Urothelium cell line (cell line): ENCODE measurements around the gene DBNDD2.

Experiments
- DNase-seq: peaks from one replicate; pipeline ENCODE4 v3.0.0; 2011; ENCODE audit warnings: low spot score, mixed read lengths
- FAIRE-seq: peaks from 2 replicates; lab custom pipeline; 2011; peaks lifted over from hg19 to GRCh38; lab: Jason Lieb, UNC

The DBNDD2 gene

DNA sequence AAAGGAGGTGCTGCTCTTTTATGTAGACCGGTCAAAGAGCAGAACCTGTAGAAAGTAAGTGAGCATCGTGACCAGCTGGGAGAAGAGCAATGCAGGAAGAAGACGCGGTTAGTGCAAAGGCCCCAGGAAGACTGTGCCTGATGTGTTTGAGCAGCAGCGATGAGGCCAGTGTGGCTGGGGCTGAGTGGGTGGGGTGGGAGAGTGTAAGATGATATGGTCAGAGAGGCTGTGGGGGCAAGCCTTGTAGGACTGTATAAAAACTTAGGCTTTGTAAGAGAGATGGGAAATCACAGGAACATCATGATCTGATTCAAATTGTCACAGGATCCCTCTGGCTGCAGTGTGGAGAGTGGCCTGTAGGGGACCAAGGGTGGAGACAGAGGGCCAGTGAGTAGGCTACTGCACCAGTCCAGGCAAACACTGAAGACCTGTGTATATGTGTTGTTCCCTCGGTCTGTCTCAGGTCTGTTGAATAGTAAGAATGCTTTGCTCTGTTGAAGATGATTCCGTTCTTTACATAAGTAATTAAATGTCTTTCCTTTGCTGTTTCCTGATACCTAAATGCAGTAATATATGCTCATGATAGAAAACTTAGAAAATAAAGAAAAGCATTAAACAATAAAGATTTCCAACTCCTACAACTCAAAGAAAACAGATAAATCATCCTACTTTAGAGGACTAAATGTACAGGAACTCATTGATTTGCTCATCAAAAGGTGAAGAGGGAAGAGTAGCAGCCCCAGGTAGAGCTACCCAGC, 37.9 kb downstream of the DBNDD2 start:
- DNase-seq (peak; percentile 75), FAIRE-seq (peak; percentile 59)

DNA sequence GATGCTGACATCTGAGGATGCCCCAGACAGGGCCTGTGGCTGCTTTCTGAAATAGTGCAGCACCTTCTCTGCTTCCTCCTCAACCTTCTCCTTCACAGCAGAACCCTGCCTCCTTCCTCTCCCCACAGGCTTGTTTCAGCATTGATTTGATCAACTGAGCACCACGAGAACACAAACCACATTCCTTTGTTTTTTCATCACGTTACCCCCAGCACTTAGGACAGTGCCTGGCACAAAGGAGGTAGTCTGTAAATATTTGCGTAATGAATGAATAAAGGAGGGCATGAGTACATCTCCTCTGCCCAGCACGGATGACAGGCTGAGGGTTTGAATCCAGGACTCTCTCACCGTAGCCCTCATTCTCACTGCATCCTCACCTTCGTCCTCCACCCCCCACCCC, 40.2 kb downstream of the DBNDD2 start:
- FAIRE-seq (no peak), DNase-seq (no peak)

DNA sequence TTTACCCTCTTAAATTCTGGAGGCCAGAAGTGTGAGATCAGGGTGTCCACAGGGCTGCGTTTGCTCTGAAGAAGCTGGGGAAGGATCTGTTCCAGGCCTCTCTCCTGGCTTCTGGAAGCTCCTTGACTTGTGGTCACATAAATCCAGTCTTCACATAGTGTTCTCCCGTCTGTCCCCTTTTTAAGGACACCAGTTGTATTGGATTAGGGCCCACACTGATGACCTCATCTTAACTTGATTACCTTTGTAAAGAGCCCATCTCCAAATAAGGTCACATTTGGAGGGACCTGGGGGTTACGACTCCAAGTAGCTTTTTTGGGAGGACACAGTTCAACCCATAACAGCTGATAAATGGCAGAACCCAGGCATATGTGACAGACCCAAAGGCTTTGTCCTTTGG, 41.4 kb downstream of the DBNDD2 start:
- DNase-seq (no peak), FAIRE-seq (no peak)

- DNase-seq (peak; percentile 58), FAIRE-seq (peak; percentile 59)
These were observed 42.2 kb downstream of the DBNDD2 start for GRCh38 chr20:45450097-45450818.

GRCh38 chr20:45452238-45452637, 44.1 kb downstream of the DBNDD2 start:
- DNase-seq: no peak
- FAIRE-seq: no peak

GRCh38 chr20:45452772-45453691, 44.9 kb downstream of the DBNDD2 start:
- DNase-seq (no peak), FAIRE-seq (no peak)

DNA sequence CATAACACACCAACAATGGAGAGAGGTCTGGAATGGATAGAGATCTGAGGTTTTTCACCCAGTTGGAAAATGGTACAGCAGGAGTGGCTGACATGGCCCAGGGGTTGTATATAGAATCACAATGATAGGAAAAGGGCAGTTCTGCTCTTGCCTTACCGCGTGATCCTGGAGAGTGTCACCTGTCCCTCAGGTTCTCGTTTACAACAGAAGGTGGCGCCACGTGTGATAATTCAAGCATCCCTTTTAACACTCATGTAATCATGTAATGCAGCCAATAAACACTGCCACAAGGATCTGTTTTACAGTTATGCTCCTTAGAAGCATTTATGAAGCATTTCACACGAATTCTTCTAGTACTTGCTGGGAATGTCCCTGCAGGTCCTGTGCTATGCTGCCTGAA, 48.5 kb downstream of the DBNDD2 start:
- FAIRE-seq (no peak), DNase-seq (peak; percentile 42)

- DNase-seq: no peak
- no peak for FAIRE-seq
These were observed 51.5 kb downstream of the DBNDD2 start for GRCh38 chr20:45459606-45460005.
